Anterior cingulate cortex (tissue), 58 donors: ENCODE data around the gene MYO6.
"Not testable (repeated sequence)": the region's sequence is repeated elsewhere in the genome, so short reads cannot be mapped to it uniquely, and the experiment has no call there.

Experiments
- DNase-seq, 58 donors: peaks; one replicate each; lab custom pipeline; 2025; lab: John Stamatoyannopoulos, UW

MYO6 gene

DNA sequence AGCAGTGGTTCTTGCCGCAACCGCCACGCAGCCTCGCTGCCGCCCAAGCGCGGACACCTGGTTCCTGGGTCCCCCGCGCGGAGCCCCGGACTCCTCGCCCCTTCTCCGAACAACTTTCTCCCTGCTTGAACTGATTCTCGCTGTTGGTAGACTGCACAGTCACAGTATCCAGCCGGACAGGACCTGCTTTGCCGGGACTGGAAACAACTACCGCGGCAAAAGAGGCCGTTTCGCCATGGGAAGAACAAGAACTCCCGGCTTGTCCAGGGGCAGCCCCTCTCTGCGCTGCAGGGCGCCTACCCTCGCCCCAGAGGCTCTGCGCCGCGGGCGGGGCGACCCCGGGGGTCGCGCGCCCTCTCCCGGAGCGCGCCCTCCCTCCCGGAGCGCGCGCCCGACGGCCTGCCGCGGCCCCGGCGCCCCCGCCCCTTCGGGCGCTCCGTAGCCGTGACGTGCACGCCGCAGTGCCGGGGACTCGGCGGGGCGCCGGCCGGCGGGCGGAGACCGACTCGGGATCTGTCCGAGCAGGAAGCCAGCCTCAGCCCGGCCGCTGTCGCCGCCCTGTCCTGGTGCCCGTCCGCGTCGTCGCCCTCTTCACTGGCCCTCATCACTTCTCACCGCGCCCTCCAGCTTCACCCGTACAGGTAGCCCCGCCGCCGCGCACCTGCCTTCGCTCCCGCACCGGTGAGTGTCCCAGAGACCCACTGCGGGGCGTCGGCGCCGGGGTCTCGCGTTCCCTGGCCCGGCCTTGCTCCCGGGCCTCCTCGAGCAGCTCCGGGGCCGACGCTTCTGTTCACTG, at the start of gene MYO6:
Gene MYO6, plus strand, starts transcription at position 497 of the 796 bp plus-strand sequence. CDS start 68,309 bp downstream, outside the sequence.
- peak in 57 of 58 donors; percentile 25 to 83 (median 69) for DNase-seq

DNA sequence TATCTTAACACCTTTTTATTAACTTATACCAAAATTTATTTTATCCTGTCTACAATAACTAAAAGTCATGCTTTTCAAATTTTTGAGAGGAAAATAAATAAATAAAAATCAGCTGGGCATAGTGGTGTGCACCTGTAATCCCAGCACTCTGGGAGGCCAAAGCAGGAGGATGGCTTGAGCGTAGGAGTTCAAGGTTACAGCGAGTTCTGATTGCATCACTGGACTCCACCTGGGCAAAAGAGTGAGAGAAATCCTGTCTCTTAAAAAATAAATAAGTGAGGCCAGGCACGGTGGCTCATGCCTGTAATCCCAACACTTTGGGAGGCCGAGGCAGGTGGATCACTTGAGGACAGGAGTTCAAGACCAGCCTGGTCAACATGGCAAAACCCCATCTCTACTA, 40.7 kb upstream of the MYO6 start:
- not testable (repeated sequence) for DNase-seq

GRCh38 chr6:75711173-75711572, 37.9 kb upstream of the MYO6 start:
- DNase-seq, result no peak

- DNase-seq, result no peak
Observed at GRCh38 chr6:75719133-75719532, 29.9 kb upstream of the MYO6 start.

DNA sequence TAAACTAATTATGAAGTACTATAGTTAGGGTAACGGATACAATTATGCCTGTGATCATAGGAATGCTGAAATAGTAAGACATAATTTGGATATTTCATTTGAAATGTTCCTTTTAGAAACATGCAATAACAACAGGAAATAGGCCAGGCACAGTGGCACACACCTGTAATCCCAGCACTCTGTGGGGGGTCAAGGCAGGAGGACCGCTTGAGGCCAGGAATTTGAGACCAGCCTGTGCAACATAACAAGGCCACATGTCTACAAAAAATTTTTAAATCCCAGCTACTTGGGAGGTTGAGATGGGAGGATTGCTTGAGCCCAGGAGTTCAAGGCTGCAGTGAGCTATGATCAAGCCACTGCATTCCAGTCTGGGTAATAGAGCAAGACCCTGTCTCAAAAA, 25.7 kb upstream of the MYO6 start:
- no peak for DNase-seq

GRCh38 chr6:75727206-75727605, 21.8 kb upstream of the MYO6 start:
- no peak for DNase-seq

DNA sequence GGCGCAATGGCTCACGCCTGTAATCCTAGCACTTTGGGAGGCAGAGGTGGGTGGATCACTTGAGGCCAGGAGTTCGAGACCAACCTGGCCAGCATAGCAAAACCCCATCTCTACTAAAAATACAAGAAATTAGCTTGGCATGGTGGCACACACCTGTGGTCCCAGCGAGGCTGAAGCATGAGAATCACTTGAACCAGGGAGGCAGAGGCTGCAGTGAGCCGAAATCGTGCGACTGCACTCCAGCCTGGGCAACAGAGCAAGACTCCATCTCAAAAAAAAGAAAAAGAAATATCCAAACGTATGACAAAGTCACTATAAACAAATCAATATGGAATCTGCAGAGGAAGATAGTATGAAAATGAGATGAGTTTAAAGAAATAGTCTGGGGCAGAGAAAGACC, 18.0 kb upstream of the MYO6 start:
- DNase-seq, result not testable (repeated sequence)

DNA sequence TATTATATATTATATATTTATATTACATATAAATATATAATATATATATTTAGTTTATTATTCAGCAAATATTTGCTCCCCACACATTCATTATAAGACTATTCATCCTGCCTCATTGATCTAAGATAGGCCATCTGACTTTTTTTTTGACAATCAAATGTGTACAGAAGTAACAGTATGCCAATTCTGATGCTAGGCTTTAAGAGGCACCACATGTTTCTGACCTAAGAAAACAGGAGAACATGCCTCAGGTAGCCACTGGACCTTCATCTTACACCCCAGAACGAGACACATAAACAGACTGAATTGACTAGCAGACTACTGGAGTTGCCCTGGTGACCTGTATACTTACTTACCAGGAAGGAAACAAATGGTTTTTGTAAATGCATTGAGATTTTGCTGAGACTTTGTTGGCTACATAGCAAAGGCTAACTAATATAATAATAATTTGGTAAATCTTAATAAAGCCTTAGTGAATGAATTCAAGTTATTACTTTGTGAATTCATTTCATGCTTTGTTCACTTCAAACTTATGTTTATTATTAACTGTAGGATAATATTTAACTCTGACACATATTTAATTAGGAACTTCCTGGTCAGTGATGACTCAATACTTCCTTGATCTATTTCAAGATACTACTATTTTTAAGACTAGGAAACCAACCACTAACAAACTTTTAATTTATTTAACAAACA, 13.4 kb upstream of the MYO6 start:
- no peak for DNase-seq

GRCh38 chr6:75743971-75744370, 5.1 kb upstream of the MYO6 start:
- no peak for DNase-seq

DNA sequence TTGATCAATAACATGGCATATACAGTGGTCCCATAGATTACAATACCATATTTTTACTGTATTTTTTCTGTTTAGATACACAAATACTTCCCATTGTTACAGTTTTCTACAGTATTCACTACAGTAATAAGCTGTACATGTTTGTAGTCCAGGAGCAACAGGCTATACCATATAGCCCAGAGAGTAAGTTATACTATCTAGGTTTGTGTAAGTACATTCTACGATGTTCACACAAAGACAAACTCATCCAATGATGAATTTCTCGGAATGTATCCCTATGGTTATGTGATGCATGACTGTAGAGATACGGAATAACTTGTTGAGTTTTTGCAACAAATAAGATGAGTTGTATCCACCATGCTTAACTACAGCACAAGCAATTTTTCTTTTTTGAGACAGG, 3.6 kb upstream of the MYO6 start:
- DNase-seq, result no peak

DNA sequence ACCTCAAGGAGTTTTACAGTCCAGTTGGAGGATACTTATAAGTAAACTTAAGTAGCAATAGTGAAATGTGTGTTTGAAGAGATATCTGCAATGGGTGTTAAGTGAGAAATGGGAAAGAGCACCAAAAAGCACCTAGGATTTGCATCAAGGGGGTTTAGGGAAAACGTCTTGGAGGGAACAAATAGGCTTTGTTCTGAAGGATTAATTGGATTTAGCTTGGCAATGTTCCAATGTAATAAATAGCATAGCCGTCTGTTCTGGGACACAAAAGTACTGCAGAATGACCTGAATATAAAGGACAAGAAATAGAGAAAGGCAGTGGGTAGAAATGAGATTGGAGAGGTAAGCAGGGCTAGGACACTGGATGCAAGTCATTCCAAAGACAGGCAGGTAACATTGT, 2.8 kb upstream of the MYO6 start:
- DNase-seq, result no peak

- no peak for DNase-seq
Observed at GRCh38 chr6:75747152-75747992, 1.7 kb upstream of the MYO6 start.

DNA sequence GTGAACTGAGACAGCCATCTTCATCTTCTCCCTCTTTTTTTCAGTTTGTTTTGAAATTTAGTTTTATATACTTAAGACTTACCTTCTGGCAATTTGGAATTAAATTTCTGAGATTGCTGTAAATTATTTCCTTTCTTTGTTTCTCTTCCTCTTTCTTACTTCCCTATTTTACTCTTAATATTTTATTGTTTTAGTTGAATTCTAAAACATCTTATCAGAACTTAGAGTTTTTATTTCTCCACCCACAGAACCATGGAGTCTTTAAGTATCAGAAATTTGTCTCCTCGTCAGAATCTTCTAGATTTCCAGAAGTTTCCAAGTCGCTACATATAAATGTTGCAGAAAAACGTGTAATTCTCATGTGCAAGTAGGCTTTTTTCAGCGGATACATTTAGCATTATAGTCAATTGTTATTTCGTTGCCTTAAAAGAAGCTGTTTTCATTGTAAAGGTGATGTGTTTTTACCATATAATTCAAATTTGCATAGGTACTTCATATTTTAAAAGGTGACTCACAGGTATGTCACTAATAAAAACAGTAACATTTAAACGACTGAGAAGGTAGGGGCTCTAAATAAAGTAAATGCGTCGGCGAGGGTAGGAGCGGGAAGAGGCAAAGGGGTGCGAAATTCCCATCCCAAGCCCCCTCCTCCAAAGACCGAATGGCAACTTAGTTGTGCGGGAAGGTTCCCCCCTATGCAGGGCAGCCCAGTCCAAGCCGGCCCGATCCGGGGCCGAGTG, 866 bp upstream of the MYO6 start:
- no peak for DNase-seq

- no peak for DNase-seq
Observed at GRCh38 chr6:75751443-75751842, 2.4 kb downstream of the MYO6 start.

GRCh38 chr6:75752365-75752764, 3.3 kb downstream of the MYO6 start:
- DNase-seq, result no peak

- no peak for DNase-seq
Observed at GRCh38 chr6:75755704-75756103, 6.7 kb downstream of the MYO6 start.

GRCh38 chr6:75757295-75757694, 8.3 kb downstream of the MYO6 start:
- no peak for DNase-seq

DNA sequence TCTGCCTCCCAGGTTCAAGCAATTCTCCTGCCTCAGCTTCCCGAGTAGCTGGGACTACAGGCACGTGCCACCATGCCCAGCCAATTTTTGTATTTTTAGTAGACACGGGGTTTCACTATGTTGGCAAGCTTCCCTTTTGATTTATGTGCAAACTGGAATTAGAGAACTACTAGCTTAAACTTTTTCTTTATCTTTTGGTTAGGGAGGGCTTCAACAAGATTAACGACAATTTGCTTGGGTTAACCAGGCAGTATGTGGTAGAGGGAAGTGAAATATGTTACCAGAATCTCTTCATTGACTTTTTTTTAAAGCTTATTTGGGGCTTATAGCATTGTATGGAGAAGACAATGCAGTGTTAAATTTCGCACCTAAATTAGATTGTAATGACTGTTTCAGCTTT, 9.0 kb downstream of the MYO6 start:
- DNase-seq, result no peak

DNA sequence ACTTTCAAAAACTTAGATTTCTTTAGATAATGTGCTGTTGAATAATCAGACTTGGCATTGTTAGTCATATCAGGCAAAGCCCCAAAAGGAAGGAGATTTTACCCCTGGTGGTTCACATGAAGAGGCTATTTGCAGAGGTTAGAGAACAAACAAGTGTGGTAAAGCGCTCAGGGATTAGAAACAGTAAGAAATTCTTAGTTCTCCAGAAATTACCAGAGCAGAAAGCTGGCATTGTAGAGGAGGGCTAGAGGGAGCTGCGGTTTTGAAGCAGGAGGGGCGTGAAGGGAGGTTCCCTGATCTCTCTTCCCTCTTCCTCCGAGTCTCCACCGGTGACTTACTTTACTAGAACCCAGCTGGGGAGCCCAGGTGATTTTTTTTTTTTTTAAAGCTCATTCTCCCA, 10.2 kb downstream of the MYO6 start:
- no peak for DNase-seq

GRCh38 chr6:75760320-75760719, 11.3 kb downstream of the MYO6 start:
- no peak for DNase-seq
